GM19035 (cell line): ENCODE data around the gene EID2.

Source experiments
- ATAC-seq: cut with Tn5 transposase; IDR thresholded peaks from one replicate; pipeline ENCODE4 v1.9.1; 2021; ENCODE audit not compliant: unreplicated experiment

Gene EID2

GRCh38 chr19:39506598-39506943, 33.4 kb downstream of the EID2 start:
- ATAC-seq = no peak

- ATAC-seq = no peak
These were observed 37.1 kb downstream of the EID2 start for GRCh38 chr19:39502640-39503417.

GRCh38 chr19:39501340-39501739, 38.6 kb downstream of the EID2 start:
- no peak for ATAC-seq

GRCh38 chr19:39500543-39500942, 39.4 kb downstream of the EID2 start:
- no peak for ATAC-seq

- ATAC-seq = no peak
These were observed 40.0 kb downstream of the EID2 start for GRCh38 chr19:39499932-39500331.

- no peak for ATAC-seq
These were observed 40.9 kb downstream of the EID2 start, which contains the start of gene DLL3 for GRCh38 chr19:39498798-39499642. Gene DLL3 (plus strand): TSS chr19:39498947. CDS start chr19:39498975, 28 bp downstream.

- no peak for ATAC-seq
These were observed 41.8 kb downstream of the EID2 start for GRCh38 chr19:39497996-39498797.

- ATAC-seq = no peak
These were observed 42.3 kb downstream of the EID2 start for GRCh38 chr19:39497701-39497995.

- ATAC-seq = no peak
These were observed 43.9 kb downstream of the EID2 start for GRCh38 chr19:39496063-39496462.

GRCh38 chr19:39494661-39495060, 45.3 kb downstream of the EID2 start:
- ATAC-seq = no peak

- ATAC-seq = no peak
These were observed 47.2 kb downstream of the EID2 start for GRCh38 chr19:39492788-39493187.

GRCh38 chr19:39492225-39492624, 47.7 kb downstream of the EID2 start:
- no peak for ATAC-seq

GRCh38 chr19:39489756-39490155, 50.2 kb downstream of the EID2 start:
- no peak for ATAC-seq
